Measurements from ENCODE around the gene NAA80. TPM values are rescaled to one million over a fixed set of nuclear protein-coding genes. Genes with fewer than 3 reads are reported as not detected.

Gene NAA80
- total and polyA plus RNA-seq, 2 of the 8 experiments (the other 6 are each of a cell fraction or from before 2014, with no cell fraction given) = 11.3 to 16.7 TPM

DNA sequence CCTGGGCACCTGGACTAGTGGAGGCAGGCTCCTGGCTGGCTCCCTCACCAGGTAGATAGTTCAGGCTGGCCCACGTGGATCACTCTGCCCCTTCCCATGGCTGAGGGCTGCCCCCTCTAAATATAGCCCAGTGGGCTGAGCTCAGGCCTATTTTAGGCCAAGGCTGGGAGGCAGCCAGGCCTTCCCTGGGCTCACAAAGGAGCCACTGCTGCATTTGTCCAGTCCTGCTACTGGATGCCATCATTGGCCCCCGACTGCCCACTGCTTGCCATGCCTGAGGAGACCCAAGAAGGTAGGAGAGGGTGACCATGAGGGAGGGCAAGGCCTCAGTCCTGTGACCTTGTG lies 20.4 kb downstream of the NAA80 start, which contains the start of gene LSMEM2 (continued):
- TF ChIP-seq, protein P1, sequence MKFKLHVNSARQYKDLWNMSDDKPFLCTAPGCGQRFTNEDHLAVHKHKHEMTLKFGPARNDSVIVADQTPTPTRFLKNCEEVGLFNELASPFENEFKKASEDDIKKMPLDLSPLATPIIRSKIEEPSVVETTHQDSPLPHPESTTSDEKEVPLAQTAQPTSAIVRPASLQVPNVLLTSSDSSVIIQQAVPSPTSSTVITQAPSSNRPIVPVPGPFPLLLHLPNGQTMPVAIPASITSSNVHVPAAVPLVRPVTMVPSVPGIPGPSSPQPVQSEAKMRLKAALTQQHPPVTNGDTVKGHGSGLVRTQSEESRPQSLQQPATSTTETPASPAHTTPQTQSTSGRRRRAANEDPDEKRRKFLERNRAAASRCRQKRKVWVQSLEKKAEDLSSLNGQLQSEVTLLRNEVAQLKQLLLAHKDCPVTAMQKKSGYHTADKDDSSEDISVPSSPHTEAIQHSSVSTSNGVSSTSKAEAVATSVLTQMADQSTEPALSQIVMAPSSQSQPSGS (IDR thresholded peaks at IDR 0.05; ENCODE audit: low read length) = no peak
- no peak for TF ChIP-seq MAX (IDR thresholded peaks at IDR 0.05)
- TF ChIP-seq EGR1 (IDR thresholded peaks at IDR 0.05; ENCODE audit: borderline replicate concordance, low read depth, low read length) = no peak
- TF ChIP-seq RFX5 (IDR thresholded peaks at IDR 0.05; ENCODE audit: borderline replicate concordance, low read depth, low read length) = no peak
- TF ChIP-seq YY1 (IDR thresholded peaks at IDR 0.05; ENCODE audit: low read depth, low read length) = no peak
- TF ChIP-seq SUZ12 (IDR thresholded peaks at IDR 0.05; ENCODE audit: low read length) = no peak
- TF ChIP-seq SRF (IDR thresholded peaks at IDR 0.05; ENCODE audit: low read depth, low read length) = no peak
- no peak for TF ChIP-seq SP2 (IDR thresholded peaks at IDR 0.05; ENCODE audit: low read length)

Data from H1 (cell line).